ENCODE measurements around the gene SERPINE2.

GRCh38 chr2:223934870-223935269 lies 104.2 kb downstream of the SERPINE2 start:
- TF ChIP-seq POLR2AphosphoS5 (IDR thresholded peaks at IDR 0.05), result no peak
- no peak for TF ChIP-seq EP300 (IDR thresholded peaks at IDR 0.05)

Measured in stomach (tissue), 4 donors.